ENCODE results near the gene ABHD12.

DNA sequence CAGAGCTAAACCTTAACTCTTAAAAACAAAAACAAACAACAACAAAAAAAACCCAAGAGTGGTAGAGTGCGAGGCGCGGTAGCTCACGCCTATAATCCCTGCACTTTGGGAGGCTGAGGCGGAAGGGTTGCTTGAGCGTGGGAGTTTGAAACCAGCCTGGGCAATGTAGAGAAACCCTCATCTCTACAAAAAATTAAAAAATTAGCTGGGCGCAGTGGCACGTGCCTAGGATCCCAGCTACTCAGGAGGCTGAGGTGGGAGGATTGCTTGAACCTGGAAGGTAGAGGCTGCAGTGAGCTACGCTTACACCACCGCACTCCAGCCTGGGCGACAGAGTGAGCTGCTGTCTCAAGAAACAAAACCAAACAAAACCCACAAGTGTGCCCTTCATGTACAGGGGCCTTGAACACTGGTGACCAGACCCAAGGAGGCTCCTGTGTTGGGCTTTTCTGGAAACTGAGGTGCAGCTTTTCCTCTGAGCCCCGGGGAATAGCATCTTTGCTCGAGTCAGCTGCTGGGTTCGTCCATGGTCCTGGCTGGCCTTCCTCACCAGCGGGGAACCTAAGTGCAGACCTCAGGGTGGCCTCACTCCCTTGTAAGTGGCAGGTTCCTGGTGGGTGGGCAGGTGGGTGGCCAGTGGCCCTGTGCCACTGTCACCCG, 102.9 kb downstream of the ABHD12 start:
- TF ChIP-seq, protein P1, sequence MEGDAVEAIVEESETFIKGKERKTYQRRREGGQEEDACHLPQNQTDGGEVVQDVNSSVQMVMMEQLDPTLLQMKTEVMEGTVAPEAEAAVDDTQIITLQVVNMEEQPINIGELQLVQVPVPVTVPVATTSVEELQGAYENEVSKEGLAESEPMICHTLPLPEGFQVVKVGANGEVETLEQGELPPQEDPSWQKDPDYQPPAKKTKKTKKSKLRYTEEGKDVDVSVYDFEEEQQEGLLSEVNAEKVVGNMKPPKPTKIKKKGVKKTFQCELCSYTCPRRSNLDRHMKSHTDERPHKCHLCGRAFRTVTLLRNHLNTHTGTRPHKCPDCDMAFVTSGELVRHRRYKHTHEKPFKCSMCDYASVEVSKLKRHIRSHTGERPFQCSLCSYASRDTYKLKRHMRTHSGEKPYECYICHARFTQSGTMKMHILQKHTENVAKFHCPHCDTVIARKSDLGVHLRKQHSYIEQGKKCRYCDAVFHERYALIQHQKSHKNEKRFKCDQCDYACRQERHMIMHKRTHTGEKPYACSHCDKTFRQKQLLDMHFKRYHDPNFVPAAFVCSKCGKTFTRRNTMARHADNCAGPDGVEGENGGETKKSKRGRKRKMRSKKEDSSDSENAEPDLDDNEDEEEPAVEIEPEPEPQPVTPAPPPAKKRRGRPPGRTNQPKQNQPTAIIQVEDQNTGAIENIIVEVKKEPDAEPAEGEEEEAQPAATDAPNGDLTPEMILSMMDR (IDR thresholded peaks at IDR 0.05; ENCODE audit: poor library complexity) = no peak
- TF ChIP-seq EZH2 (IDR thresholded peaks at IDR 0.05; ENCODE audit: borderline replicate concordance) (no peak), EZH2phosphoT487 (IDR thresholded peaks at IDR 0.05; ENCODE audit: low read depth, severe bottlenecking, unreplicated experiment) (no peak)
